Measurements from ENCODE around the gene MED10. TPM values are rescaled to one million over a fixed set of nuclear protein-coding genes. Genes with fewer than 3 reads are reported as not detected.
"Not testable (repeated sequence)": the region's sequence is repeated elsewhere in the genome, so short reads cannot be mapped to it uniquely, and the experiment has no call there.

Gene MED10
- total RNA-seq, 1 donor from 2014 or later, result 49.3 TPM

- Histone ChIP-seq H4K20me1 (ENCODE audit: insufficient read depth, low read length) (no peaks in the 10 kb centered on the region), H3K27me3 (ENCODE audit: insufficient read depth, low read length) (no peaks in the 10 kb centered on the region), H3K9ac (ENCODE audit: low read length) (no peak overlapping the region), H3K79me2 (ENCODE audit: insufficient read depth, low read length) (no peaks in the 10 kb centered on the region), H3K4me3 (ENCODE audit: insufficient read depth, low read depth, low read length) (no peak overlapping the region), H3K27ac (ENCODE audit: low read depth, low read length) (no peak overlapping the region), H3K4me1 (ENCODE audit: insufficient read depth, low read length) (no peaks in the 10 kb centered on the region), H3K4me2 (ENCODE audit: low read length) (no peak overlapping the region), H3K9me3 (ENCODE audit: insufficient read depth, low read depth, low read length) (no peaks in the 10 kb centered on the region), H3K36me3 (ENCODE audit: insufficient read depth, low read length) (no peaks in the 10 kb centered on the region), H2AFZ (ENCODE audit: low read depth, low read length) (no peak overlapping the region)
- H3K27ac Mint-ChIP-seq (ENCODE audit: unreplicated experiment), result no peak overlapping the region
- H3K27me3 Mint-ChIP-seq (ENCODE audit: low read depth, unreplicated experiment), result peaks cover 16% of the 10 kb centered on the region
- peaks cover 4% of the 10 kb centered on the region for H3K36me3 Mint-ChIP-seq (ENCODE audit: low read depth, unreplicated experiment)
- no peaks in the 10 kb centered on the region for H3K9me3 Mint-ChIP-seq (ENCODE audit: unreplicated experiment)
- no peak for DNase-seq (ENCODE audit: low read depth)
- H3K4me1 Mint-ChIP-seq (ENCODE audit: low read depth, unreplicated experiment), result peaks cover 3% of the 10 kb centered on the region
- TF ChIP-seq EZH2 (IDR thresholded peaks at IDR 0.05; ENCODE audit: insufficient read depth, low read length) (no peak), CTCF (IDR thresholded peaks at IDR 0.05; ENCODE audit: insufficient read depth, low read depth, low read length) (no peak)
- no peak for FAIRE-seq
- H3K4me3 Mint-ChIP-seq (ENCODE audit: unreplicated experiment), result no peak overlapping the region
Measured at GRCh38 chr5:6359555-6360322, 18.6 kb downstream of the MED10 start.

GRCh38 chr5:6358434-6358820, 19.9 kb downstream of the MED10 start:
- Mint-ChIP-seq H3K9me3 (ENCODE audit: unreplicated experiment) (peaks cover 4% of the 10 kb centered on the region), H3K4me1 (ENCODE audit: low read depth, unreplicated experiment) (peaks cover 3% of the 10 kb centered on the region), H3K36me3 (ENCODE audit: low read depth, unreplicated experiment) (peaks cover 4% of the 10 kb centered on the region), H3K4me3 (ENCODE audit: unreplicated experiment) (no peak overlapping the region), H3K27me3 (ENCODE audit: low read depth, unreplicated experiment) (peaks cover 25% of the 10 kb centered on the region), H3K27ac (ENCODE audit: unreplicated experiment) (no peak overlapping the region)
- H3K27me3 ChIP-seq (ENCODE audit: insufficient read depth, low read length), result no peaks in the 10 kb centered on the region
- H2AFZ ChIP-seq (ENCODE audit: low read depth, low read length), result no peak overlapping the region
- no peak for DNase-seq (ENCODE audit: low read depth)
- no peak for FAIRE-seq
- H3K4me1 ChIP-seq (ENCODE audit: insufficient read depth, low read length), result no peaks in the 10 kb centered on the region
- H3K4me2 ChIP-seq (ENCODE audit: low read length), result no peak overlapping the region
- no peaks in the 10 kb centered on the region for H3K79me2 ChIP-seq (ENCODE audit: insufficient read depth, low read length)
- no peak overlapping the region for H3K9ac ChIP-seq (ENCODE audit: low read length)
- no peaks in the 10 kb centered on the region for H3K9me3 ChIP-seq (ENCODE audit: insufficient read depth, low read depth, low read length)
- no peak overlapping the region for H3K27ac ChIP-seq (ENCODE audit: low read depth, low read length)
- no peak for TF ChIP-seq EZH2 (IDR thresholded peaks at IDR 0.05; ENCODE audit: insufficient read depth, low read length)
- no peaks in the 10 kb centered on the region for H3K36me3 ChIP-seq (ENCODE audit: insufficient read depth, low read length)
- no peak overlapping the region for H3K4me3 ChIP-seq (ENCODE audit: insufficient read depth, low read depth, low read length)
- no peaks in the 10 kb centered on the region for H4K20me1 ChIP-seq (ENCODE audit: insufficient read depth, low read length)

- DNase-seq (ENCODE audit: low read depth); H3K9me3 Mint-ChIP-seq (ENCODE audit: unreplicated experiment); H3K27me3 ChIP-seq (ENCODE audit: insufficient read depth, low read length); H4K20me1 ChIP-seq (ENCODE audit: insufficient read depth, low read length); H3K4me3 ChIP-seq (ENCODE audit: insufficient read depth, low read depth, low read length); H3K36me3 ChIP-seq (ENCODE audit: insufficient read depth, low read length); H3K4me3 Mint-ChIP-seq (ENCODE audit: unreplicated experiment); H3K27ac Mint-ChIP-seq (ENCODE audit: unreplicated experiment); H3K4me1 ChIP-seq (ENCODE audit: insufficient read depth, low read length); H3K27ac ChIP-seq (ENCODE audit: low read depth, low read length); H3K4me2 ChIP-seq (ENCODE audit: low read length); H3K9ac ChIP-seq (ENCODE audit: low read length); H3K4me1 Mint-ChIP-seq (ENCODE audit: low read depth, unreplicated experiment); FAIRE-seq; H3K36me3 Mint-ChIP-seq (ENCODE audit: low read depth, unreplicated experiment); H3K79me2 ChIP-seq (ENCODE audit: insufficient read depth, low read length); H2AFZ ChIP-seq (ENCODE audit: low read depth, low read length); H3K9me3 ChIP-seq (ENCODE audit: insufficient read depth, low read depth, low read length): not testable (repeated sequence)
- H3K27me3 Mint-ChIP-seq (ENCODE audit: low read depth, unreplicated experiment), result peaks cover 25% of the 10 kb centered on the region
Measured at GRCh38 chr5:6357817-6358433, 20.4 kb downstream of the MED10 start.
